ENCODE measurements around the gene MYBPC2. TPM values are rescaled to one million over a fixed set of nuclear protein-coding genes. Genes with fewer than 3 reads are reported as not detected.

Gene MYBPC2
- polyA plus RNA-seq, 3 donors = 0.53 to 1.6 (median 1.0) TPM

- DNase-seq = no peak
Measured at GRCh38 chr19:50498219-50499056, 65.7 kb downstream of the MYBPC2 start.

- no peak for DNase-seq
Measured at GRCh38 chr19:50500060-50500752, 67.5 kb downstream of the MYBPC2 start.

- no peak for DNase-seq
Measured at GRCh38 chr19:50500753-50501151, 68.1 kb downstream of the MYBPC2 start.

GRCh38 chr19:50501186-50501567, 68.5 kb downstream of the MYBPC2 start:
- no peak for DNase-seq

- DNase-seq = no peak
Measured at GRCh38 chr19:50501568-50502475, 69.1 kb downstream of the MYBPC2 start.

GRCh38 chr19:50505856-50506611, 73.3 kb downstream of the MYBPC2 start:
- DNase-seq = no peak

- DNase-seq = no peak
Measured at GRCh38 chr19:50506700-50507099, 74.0 kb downstream of the MYBPC2 start.

- DNase-seq = no peak
Measured at GRCh38 chr19:50507376-50507775, 74.7 kb downstream of the MYBPC2 start.

- DNase-seq = no peak
Measured at GRCh38 chr19:50508843-50509190, 76.1 kb downstream of the MYBPC2 start.

GRCh38 chr19:50509366-50509765, 76.7 kb downstream of the MYBPC2 start:
- no peak for DNase-seq

- DNase-seq = no peak
Measured at GRCh38 chr19:50510121-50510670, 77.5 kb downstream of the MYBPC2 start.

- peak; percentile 86 for DNase-seq
Measured at GRCh38 chr19:50510700-50511068, 78.0 kb downstream of the MYBPC2 start.

GRCh38 chr19:50511069-50511822, 78.6 kb downstream of the MYBPC2 start, which contains the start of gene JOSD2:
JOSD2 (minus strand) TSS chr19:50511191; CDS start chr19:50510431, 760 bp downstream.
- peak; percentile 99 for DNase-seq

GRCh38 chr19:50512112-50512998, 79.7 kb downstream of the MYBPC2 start:
- no peak for DNase-seq

- DNase-seq = no peak
Measured at GRCh38 chr19:50512999-50513745, 80.5 kb downstream of the MYBPC2 start.

- DNase-seq = no peak
Measured at GRCh38 chr19:50513746-50514345, 81.2 kb downstream of the MYBPC2 start, which contains the start of gene ASPDH. ASPDH (minus strand) TSS chr19:50513913; CDS start chr19:50513823, 90 bp downstream.

GRCh38 chr19:50514346-50515167, 81.9 kb downstream of the MYBPC2 start:
- no peak for DNase-seq

Data from renal pelvis (tissue), 4 donors.